Measurements from ENCODE around the gene MCAT. TPM values are rescaled to one million over a fixed set of nuclear protein-coding genes. Genes with fewer than 3 reads are reported as not detected.
"Not testable (repeated sequence)": the region's sequence is repeated elsewhere in the genome, so short reads cannot be mapped to it uniquely, and the experiment has no call there.

Gene MCAT
- total RNA-seq, 1 experiment from 2014 or later: 19.0 TPM

DNA sequence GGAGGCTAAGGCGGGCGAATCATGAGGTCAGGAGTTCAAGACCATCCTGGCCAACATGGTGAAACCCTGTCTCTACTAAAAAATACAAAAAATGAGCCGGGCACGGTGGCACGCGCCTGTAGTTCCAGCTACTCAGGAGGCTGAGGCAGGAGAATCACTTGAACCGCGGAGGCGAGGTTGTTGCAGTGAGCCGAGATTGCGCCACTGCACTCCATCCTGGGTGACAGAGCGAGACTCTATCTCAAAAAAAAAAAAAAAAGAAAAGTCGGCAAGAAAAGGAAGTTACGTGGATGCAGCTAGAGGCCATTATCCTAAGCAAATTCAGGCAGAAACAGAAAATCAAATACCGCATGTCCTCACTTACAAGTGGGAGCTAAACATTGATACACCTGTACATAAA lies 3.1 kb upstream of the MCAT start:
- not testable (repeated sequence) for H3K9me3 ChIP-seq, DNase-seq

DNA sequence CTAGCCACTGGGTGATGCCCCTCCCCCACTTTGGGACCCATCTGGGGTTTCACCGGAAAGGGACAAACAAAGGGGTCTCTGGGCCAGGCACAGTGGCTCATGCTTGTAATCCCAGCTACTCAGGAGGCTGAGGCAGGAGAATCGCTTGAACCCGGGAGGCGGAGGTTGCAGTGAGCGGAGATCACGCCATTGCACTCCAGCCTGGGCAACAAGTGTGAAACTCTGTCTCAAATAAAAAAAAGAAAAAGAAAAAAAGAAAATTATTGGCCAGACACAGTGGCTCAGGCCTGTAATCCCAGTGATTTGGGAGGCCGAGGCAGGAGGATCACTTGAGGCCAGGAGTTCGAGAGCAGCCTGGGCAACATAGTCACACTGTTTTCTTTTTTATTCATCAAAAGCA lies 2.2 kb upstream of the MCAT start:
- not testable (repeated sequence) for H3K4me3 ChIP-seq

More for the DNA sequence above, 3.1 kb upstream of the MCAT start:
- not testable (repeated sequence) for H3K4me3 ChIP-seq, H3K27me3 ChIP-seq, H3K36me3 ChIP-seq

DNA sequence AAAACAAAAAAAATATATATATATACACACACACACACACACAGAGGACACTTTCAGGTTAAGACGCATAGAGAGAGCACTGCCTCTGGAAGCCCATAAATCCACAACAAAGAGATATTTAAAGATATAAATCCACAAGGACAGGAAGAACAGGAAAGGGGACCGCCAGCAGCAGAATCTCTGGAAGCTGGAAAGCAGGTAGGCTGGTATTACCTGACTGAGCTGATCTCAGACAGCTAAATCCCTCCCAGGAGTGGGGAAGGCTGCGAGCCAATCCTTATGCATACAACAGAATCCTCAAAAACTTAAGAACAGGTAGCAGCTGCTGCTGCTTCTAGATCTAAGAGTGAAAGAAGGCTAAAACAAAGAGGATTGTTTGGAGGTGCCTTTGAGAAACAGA lies 1.8 kb upstream of the MCAT start:
- Histone ChIP-seq H3K4me3 (no peak overlapping the region), H3K27me3 (no peaks in the 10 kb centered on the region), H3K9me3 (no peaks in the 10 kb centered on the region), H3K36me3 (peaks cover 15% of the 10 kb centered on the region)
- no peak for DNase-seq

More for the DNA sequence above, 2.2 kb upstream of the MCAT start:
- not testable (repeated sequence) for H3K27me3 ChIP-seq, DNase-seq, H3K9me3 ChIP-seq
- H3K36me3 ChIP-seq: peaks cover 11% of the 10 kb centered on the region

DNA sequence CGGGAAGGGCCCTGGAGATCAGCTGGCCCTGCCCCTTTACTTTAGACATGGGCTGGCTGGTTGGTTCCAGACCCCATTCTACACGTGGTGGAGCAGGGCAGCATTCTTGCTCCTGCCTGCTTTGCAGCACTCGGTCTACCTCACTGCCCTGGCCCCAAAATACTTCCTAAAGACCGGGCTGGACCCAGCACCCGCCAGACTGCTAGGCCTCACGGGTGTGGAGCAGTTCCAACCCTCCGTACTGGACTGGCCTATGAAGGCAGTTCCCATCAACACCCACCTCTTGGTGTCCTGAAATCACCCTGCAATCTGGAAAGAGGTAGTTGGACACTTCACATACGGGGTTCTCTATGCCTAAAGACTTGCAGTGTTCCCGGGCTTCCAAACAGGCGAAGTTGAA lies 6.4 kb downstream of the MCAT start:
- no peak overlapping the region for H3K4me3 ChIP-seq
- no peak for DNase-seq
- no peaks in the 10 kb centered on the region for H3K9me3 ChIP-seq
- H3K27me3 ChIP-seq: no peaks in the 10 kb centered on the region
- peaks cover 56% of the 10 kb centered on the region for H3K36me3 ChIP-seq

DNA sequence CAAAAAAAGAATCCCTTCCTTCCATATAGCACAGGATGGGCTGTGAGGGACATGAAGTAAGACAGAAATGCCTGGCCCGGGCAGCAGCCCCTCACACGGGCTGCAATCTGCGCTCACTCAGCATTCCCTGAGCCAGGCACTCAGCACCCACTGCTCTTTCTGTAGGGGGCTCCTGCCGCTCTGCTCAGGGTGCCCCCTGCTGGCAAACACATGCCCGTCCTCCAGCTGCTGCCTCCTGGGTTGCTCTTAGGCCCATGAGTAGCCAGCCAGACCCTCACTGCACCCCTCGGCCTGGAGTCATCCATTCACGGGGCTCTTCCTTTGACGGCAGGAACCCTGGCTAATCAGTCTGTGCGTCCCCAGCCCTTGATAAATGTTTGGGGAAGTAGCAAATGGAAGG lies 6.9 kb downstream of the MCAT start:
- Histone ChIP-seq H3K4me3 (no peak overlapping the region), H3K27me3 (no peaks in the 10 kb centered on the region), H3K9me3 (no peaks in the 10 kb centered on the region), H3K36me3 (peaks cover 56% of the 10 kb centered on the region)
- no peak for DNase-seq

DNA sequence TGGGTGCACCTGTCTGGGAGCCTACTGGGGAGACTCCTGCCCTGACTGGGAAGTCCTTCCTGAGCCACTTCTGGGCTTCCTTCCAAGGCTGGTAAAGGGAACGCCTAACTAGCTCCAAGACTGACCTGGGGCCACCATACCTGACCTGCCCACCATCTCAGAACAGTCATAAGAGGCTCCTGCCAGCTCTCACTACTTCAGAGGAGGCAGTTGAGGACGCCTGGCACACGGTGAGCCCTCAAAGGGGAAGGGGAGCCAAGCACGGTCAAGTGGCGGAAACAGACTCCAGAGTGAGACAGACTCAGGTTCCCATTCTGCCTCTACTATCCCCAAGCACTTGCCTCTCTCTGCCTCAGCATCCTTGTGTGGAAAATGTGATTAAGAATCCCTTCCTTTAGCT lies 7.6 kb downstream of the MCAT start:
- Histone ChIP-seq H3K27me3 (no peaks in the 10 kb centered on the region), H3K36me3 (peaks cover 50% of the 10 kb centered on the region), H3K4me3 (no peak overlapping the region), H3K9me3 (no peaks in the 10 kb centered on the region)
- DNase-seq: no peak

DNA sequence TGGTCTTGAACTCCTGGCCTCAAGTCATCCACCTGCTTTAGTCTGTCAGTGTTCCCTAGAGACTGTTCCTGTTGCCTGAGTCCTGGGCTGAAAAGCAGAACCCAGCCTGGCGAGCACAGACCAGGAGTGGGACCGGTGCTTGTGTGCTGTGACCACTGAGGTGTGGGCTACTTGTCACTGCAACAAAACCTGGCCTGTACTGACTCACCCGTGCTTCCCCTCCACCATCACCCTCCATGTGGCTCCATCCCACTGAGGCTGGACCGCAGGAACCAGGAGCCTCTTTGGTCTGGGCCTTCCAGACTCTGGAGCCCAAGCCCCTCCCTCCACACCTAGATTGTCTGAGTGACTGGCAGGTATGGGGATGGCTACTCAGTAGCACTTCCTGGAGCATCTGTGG lies 8.6 kb downstream of the MCAT start:
- no peaks in the 10 kb centered on the region for H3K27me3 ChIP-seq
- no peaks in the 10 kb centered on the region for H3K9me3 ChIP-seq
- H3K4me3 ChIP-seq: no peak overlapping the region
- H3K36me3 ChIP-seq: peaks cover 39% of the 10 kb centered on the region
- no peak for DNase-seq

DNA sequence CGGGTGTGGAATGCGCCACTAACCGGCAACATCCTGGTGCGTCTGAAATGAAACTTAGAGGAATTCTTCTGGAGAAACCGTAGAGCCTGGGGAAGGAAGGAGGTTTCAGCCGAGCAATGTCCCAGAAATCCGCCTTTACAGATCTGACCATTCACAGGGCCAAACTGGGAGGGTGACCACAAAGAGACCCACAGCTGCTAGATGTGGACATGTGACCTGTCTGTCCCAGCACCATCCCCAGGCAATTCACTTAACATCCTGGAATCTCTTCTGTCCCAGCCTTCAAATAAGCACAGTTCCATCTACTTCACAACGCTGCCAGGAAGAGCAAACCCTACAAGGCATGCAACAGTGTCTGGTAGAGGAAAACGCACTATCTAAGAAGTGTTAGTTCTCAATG lies 9.8 kb downstream of the MCAT start:
- DNase-seq: no peak
- Histone ChIP-seq H3K36me3 (peaks cover 34% of the 10 kb centered on the region), H3K9me3 (no peaks in the 10 kb centered on the region), H3K27me3 (no peaks in the 10 kb centered on the region), H3K4me3 (no peak overlapping the region)

DNA sequence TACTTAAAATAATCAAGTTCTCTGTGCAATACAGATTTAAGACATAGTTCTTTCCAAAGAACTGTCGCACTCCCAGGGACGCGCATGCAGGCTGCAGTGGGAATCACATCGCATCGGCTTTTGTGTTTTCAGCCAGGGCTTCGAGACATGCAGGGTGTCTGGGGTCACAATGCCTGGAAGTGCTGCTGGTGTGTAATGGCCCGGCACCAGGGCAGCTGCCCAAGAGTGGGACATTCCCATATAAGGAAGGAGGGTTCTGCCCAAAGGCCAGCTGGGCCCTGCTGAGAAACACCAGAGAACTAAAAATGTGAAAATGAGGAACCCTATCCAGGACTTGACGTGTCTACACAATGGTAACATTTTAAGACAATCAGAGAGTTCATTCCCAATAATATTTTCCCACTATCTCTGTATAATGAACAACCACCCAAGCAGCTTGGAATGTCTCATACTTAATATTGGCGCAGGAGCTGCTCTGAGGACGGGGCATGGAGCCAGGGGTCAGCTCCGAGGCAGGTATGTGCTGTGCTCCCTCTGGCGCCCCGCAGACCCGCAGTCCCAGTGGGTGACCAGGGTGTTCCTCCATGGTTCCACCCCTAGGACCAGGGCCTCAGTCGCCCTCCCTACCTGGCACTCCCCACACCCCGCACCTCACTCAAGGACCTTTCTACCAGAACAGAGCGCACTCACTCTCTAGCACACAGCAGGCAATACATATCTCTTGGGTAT lies 11.3 kb downstream of the MCAT start:
- Histone ChIP-seq H3K36me3 (peaks cover 25% of the 10 kb centered on the region), H3K9me3 (no peaks in the 10 kb centered on the region), H3K27me3 (no peaks in the 10 kb centered on the region), H3K4me3 (no peak overlapping the region)
- no peak for DNase-seq

DNA sequence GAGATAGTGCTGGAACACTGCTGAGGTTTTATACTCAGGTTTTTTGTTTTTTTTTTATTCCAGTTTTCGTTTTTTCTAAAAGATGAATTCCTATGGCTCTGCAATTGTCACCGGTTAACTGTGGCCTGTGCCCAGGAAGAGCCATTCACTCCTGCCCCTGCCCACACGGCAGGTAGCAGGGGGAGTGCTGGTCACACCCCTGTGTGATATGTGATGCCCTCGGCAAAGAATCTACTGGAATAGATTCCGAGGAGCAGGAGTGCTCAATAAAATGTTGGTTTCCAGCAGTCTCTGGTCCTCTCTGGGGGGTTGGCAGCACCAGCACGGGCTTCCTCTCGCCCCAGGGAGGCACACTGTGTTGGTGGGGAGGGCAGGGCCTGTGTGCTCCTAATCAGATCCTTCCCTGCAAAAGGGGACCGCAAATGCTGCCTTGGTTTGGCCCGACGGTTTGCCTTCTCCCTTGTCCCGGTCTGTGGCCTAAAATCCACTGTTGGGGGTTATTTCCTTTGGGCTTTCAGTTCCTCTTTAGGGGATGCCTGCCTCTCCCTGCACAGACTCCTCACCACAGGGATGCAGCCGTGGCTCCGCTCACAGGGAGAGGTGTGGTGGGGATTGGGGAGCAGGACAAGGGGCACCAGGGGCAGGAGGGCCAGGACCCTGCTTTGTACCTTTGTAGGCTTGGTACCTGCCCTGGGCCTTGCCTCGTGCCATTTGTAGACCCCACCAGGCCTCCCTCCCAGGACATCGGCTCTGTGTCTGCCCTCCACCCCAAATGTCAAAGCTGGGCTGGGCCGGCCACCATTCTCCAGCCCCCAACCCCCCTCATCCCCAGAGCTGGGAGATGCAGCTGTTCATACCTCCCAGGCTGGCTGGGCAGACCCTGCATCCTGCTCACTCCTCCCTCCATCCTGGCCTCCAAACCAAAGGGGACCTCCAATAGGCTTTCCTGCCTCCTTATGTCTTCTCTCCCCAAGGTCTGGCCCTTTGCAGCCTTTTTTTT lies 13.5 kb downstream of the MCAT start:
- peaks cover 12% of the 10 kb centered on the region for H3K36me3 ChIP-seq
- no peak overlapping the region for H3K4me3 ChIP-seq
- DNase-seq: no peak
- H3K27me3 ChIP-seq: no peaks in the 10 kb centered on the region
- H3K9me3 ChIP-seq: no peaks in the 10 kb centered on the region

DNA sequence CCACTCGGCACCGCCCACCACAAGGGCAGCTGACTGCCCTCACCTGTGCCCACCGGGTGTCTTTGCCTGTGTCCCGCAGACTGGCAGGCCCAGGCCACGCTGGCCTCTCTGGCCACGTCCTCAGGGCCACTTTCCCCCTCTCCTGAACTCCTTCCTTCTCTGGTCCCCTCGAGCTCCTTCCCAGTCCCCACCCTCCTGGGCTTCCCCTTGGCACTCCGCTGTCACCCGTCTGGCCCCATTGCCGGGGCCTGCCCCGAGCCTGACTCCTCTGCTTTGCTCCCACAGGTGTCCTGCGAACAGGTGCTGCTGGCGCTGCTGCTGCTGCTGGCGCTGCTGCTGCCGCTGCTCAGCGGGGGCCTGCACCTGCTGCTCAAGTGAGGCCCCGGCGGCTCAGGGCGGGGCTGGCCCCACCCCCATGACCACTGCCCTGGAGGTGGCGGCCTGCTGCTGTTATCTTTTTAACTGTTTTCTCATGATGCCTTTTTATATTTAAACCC lies 14.2 kb downstream of the MCAT start:
- no peak overlapping the region for H3K4me3 ChIP-seq
- no peaks in the 10 kb centered on the region for H3K27me3 ChIP-seq
- no peak for DNase-seq
- H3K9me3 ChIP-seq: no peaks in the 10 kb centered on the region
- H3K36me3 ChIP-seq: peaks cover 5% of the 10 kb centered on the region; the same call in 1 of the 2 replicates

DNA sequence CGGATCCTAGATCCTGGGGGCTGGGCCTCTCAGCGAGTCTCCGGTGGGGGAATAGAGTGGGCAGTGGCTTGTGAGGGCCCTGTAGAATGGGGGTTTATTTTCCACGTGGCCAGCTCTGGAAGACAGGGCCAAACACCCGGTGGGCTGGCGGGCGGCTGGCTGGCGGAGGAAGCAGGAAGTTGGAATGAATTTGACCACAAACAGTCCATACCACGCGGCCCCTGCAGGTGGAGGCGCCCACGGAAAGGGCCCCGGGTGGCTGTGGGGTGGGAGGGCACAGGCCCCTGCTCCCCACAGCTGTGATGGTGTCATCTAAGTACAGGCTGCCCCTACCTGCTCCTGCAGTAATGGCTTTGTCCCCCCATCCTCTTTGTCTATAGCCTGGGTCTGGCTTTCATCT lies 15.1 kb downstream of the MCAT start:
- DNase-seq: no peak

DNA sequence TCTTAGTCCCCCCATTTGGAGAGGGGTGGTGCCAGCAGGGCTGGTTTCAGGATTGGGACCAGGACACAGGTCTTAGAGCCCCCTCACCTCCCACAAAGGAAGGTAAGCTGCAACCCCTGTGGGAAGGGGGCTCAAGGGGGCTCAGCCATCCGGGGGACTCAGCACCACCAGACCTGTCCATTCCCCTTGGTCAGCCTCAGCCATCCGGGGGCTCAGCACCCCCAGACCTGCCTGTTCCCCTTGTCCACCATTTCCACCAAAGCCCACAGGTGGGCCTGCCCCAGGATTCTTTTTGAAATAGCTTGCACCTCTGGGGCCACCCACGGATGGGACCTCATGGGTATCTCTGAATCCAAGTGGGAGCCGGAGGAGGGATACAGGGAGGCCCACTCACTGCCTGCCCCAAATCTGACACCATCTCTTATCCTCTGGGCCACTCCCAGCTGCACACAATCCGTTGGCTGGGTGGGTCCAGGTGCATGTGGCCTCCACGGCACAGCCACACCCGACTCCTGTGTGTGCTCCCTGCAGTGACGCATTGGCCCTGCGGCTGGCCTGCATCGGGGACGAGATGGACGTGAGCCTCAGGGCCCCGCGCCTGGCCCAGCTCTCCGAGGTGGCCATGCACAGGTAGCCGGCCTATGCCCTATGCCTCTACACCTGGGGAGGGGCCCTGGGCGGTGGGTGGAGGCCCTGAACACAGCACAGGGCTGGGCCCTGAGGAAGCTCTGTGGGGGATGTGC lies 15.9 kb downstream of the MCAT start:
- H3K36me3 ChIP-seq: no peaks in the 10 kb centered on the region; the same call in 1 of the 2 replicates
- no peaks in the 10 kb centered on the region for H3K9me3 ChIP-seq
- no peak overlapping the region for H3K4me3 ChIP-seq
- no peaks in the 10 kb centered on the region for H3K27me3 ChIP-seq
- no peak for DNase-seq

More for the DNA sequence above, 15.1 kb downstream of the MCAT start:
- no peaks in the 10 kb centered on the region for H3K27me3 ChIP-seq
- H3K4me3 ChIP-seq: no peak overlapping the region
- no peaks in the 10 kb centered on the region for H3K9me3 ChIP-seq
- peaks cover 5% of the 10 kb centered on the region; the same call in 1 of the 2 replicates for H3K36me3 ChIP-seq

DNA sequence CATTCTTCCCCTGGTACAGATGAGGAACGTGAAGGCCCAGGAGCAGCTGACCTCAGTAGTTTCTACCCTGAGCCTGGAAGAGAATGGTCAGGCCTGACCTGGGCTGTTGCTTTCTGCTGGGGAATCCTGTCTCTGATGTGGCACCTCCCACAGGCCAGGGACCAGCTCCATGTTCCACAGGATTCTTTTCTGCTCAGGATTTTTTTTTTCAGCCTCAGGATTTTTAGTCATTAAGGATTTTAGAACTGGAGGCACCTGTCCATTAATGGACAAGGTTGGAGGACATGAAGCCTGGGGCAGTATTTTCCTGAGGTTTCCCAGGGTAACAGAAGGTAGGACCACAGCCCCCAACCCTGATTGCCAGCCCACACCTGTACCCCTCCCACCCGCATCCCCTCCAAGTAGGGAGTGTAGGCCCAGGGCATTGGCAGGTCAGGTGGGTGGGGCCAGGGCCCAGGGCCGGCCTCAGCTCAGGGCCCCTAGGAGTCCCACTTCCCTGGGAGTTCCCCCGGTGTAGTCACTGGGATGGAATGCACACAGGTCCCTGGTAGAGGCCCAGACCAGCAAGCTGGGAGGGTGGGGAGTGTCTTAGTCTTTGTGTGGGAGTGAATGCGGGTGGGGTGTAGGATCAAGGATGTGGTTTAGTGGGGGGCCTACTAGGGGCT lies 16.6 kb downstream of the MCAT start:
- H3K36me3 ChIP-seq: no peaks in the 10 kb centered on the region; the same call in 1 of the 2 replicates
- H3K9me3 ChIP-seq: no peaks in the 10 kb centered on the region
- DNase-seq: peak; percentile 80
- no peaks in the 10 kb centered on the region for H3K27me3 ChIP-seq
- H3K4me3 ChIP-seq: no peak overlapping the region

DNA sequence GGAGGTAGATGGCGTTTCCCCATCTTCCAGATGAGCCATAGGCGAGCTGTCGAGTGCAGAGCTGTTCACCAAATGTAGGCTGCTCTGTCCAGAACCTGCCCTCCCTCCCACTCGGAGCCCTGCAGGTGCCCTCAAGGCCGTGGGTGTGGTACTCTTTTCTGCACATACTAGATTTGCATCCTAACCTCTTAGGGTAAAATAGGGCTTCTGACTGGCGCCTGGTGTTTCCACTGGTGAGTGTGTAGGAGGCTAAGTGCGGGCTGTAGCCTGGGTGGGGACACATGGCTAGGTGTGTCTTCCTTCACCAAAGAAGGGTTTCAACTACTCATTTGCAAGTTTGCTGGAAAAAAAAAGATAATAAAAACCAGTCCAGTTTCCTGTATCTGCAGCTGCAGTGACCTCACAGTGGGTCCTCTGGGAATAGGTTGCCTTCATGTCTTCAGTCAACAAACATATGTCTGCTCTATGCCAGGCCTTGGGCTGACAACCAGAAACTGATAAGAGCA lies 24.2 kb downstream of the MCAT start:
- Histone ChIP-seq H3K27me3 (no peaks in the 10 kb centered on the region), H3K36me3 (no peaks in the 10 kb centered on the region), H3K9me3 (no peaks in the 10 kb centered on the region), H3K4me3 (no peak overlapping the region)
- DNase-seq: no peak

Data from MG63 (cell line).